GM23248 (cell line): Measurements from ENCODE around the gene CDC42EP4. TPM values are rescaled to one million over a fixed set of nuclear protein-coding genes. Genes with fewer than 3 reads are reported as not detected.

Experiments
- DNase-seq: peaks from one replicate; pipeline ENCODE4 v3.0.0-alpha.2; 2015
- H2AFZ ChIP-seq: fragments of 200-600 bp; sonication (generic); 2 replicates; pipeline ENCODE4 v1.6.1; 2016; ENCODE audit warnings: antibody characterized with exemption
- H3F3A ChIP-seq: fragments of 200-600 bp; sonication (generic); 2 replicates; pipeline ENCODE4 v1.6.1; 2016; ENCODE audit warnings: mild to moderate bottlenecking, antibody characterized with exemption, mixed run types; ENCODE audit not compliant: insufficient read depth
- H3K27ac ChIP-seq: fragments of 200-600 bp; sonication (generic); 2 replicates; pipeline ENCODE4 v1.5.1; 2016; ENCODE audit warnings: mild to moderate bottlenecking
- H3K27me3 ChIP-seq: fragments of 200-600 bp; sonication (generic); replicated peaks from 2 replicates; pipeline ENCODE4 v1.6.1; 2016; ENCODE audit warnings: mild to moderate bottlenecking; ENCODE audit not compliant: insufficient read depth
- H3K36me3 ChIP-seq: fragments of 200-600 bp; sonication (generic); 2 replicates; pipeline ENCODE4 v1.6.1; 2016; ENCODE audit warnings: low read depth, mild to moderate bottlenecking
- H3K4me1 ChIP-seq: fragments of 200-600 bp; sonication (generic); 2 replicates; pipeline ENCODE4 v1.6.1; 2016; ENCODE audit warnings: mild to moderate bottlenecking; ENCODE audit not compliant: insufficient read depth
- H3K4me2 ChIP-seq: fragments of 200-600 bp; sonication (generic); one replicate; pipeline ENCODE4 v1.6.1; 2016; ENCODE audit warnings: mild to moderate bottlenecking; ENCODE audit not compliant: unreplicated experiment
- H3K4me3 ChIP-seq: fragments of 200-600 bp; sonication (generic); 2 replicates; pipeline ENCODE4 v1.5.1; 2016; ENCODE audit warnings: mild to moderate bottlenecking
- H3K79me2 ChIP-seq: fragments of 200-600 bp; sonication (generic); 2 replicates; pipeline ENCODE4 v1.6.1; 2016; ENCODE audit warnings: mild to moderate bottlenecking; ENCODE audit not compliant: insufficient read depth
- H3K9ac ChIP-seq: fragments of 200-600 bp; sonication (generic); 2 replicates; pipeline ENCODE4 v1.6.1; 2016; ENCODE audit warnings: mild to moderate bottlenecking
- H3K9me2 ChIP-seq: fragments of 200-600 bp; sonication (generic); 2 replicates; pipeline ENCODE4 v1.6.1; 2016; ENCODE audit warnings: mixed run types, mild to moderate bottlenecking, moderate library complexity; ENCODE audit not compliant: insufficient read depth
- H3K9me3 ChIP-seq: fragments of 200-600 bp; sonication (generic); one replicate; pipeline ENCODE4 v1.6.1; 2017; ENCODE audit warnings: low read depth
- H4K20me1 ChIP-seq: fragments of 200-600 bp; sonication (generic); 2 replicates; pipeline ENCODE4 v1.6.0; 2016; ENCODE audit not compliant: insufficient read depth
- EZH2 ChIP-seq: fragments of 200-600 bp; sonication (generic); IDR thresholded peaks from 2 replicates; pipeline ENCODE4 v1.6.1; 2018; ENCODE audit warnings: antibody characterized with exemption, mild to moderate bottlenecking; ENCODE audit not compliant: insufficient read depth, poor library complexity, severe bottlenecking
- EZH2phosphoT487 ChIP-seq: fragments of 200-600 bp; sonication (generic); IDR thresholded peaks from 2 replicates; pipeline ENCODE4 v1.6.1; 2018; ENCODE audit warnings: antibody characterized with exemption, moderate library complexity, mild to moderate bottlenecking, low read depth; ENCODE audit not compliant: insufficient read depth
- WGBS, 2 experiments: methylation state at CpG; one replicate each; pipeline ENCODE4 v1.1.6; 2015 to 2017; ENCODE audit warnings: low lambda C conversion rate in 2 of 2, low coverage in 1 of 2; ENCODE audit errors: missing lambda C conversion rate in 2 of 2; 5-methylcytosine and 5-hydroxymethylcytosine counted together
- in situ Hi-C: fragments of 300-500 bp; cut with MboI; formaldehyde crosslinking; loops from 2 replicates; pipeline ENCODE4 v1.15.0; 2020
- polyA plus RNA-seq: library from polyadenylated mRNA; unstranded; fragments of >200 nt; fragmentation: Nextera tagmentation; extraction: Ambion mirVana; gene quantifications from 2 replicates; pipeline ENCODE4 v1.2.1, GENCODE V29; 2016
- total RNA-seq: library from RNA; depleted of rRNA; stranded (reverse); fragments of >200 nt; shearing (Covaris generic); gene quantifications from 2 replicates; pipeline ENCODE4 v1.2.3, GENCODE V29; 2014

The CDC42EP4 gene
- total and polyA plus RNA-seq, 2 experiments from 2014 or later = 31.2 to 34.6 TPM

DNA sequence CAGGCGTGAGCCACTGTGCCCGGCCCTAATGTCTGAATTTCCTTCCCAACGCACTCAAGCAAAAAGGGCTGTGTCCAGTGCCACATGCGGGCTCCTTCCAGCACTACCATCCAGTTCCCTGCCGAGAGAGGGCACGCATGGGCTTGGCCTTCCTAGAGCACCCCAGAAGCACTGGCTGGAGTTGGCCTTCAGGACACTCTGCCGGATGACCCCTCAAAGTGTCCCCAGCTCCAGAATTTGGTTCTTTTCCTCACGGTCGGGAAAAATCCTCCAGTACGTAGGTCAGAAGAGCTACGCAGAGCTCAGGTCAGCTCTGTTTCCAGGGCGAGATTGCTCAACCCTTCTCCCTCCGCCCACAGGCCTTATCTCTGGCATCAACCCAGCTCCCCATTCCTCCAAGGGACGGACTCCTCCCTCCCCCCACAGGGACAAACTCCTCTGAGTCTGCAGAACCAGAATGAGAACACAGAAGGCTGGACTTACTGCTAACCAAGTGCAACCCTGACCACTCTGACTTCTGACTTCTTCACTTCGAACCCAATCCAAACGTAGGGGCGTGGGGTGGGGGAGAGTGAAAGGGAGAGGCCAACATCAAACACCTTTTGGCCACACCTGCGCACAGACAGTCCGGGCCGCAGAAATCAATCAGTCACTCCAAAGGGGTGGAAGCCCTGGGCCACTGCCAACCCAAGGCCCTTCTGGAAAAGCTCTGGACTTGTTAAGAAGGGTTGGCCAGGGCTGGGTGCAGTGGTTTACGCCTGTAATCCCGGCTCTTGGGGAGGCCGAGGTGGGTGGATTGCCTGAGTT, 3.6 kb downstream of the CDC42EP4 start:
- peaks cover 55% of the 10 kb centered on the region for H3K79me2 ChIP-seq
- H3F3A ChIP-seq = peaks cover 36% of the 10 kb centered on the region
- H3K9ac ChIP-seq = peak overlapping the region; percentile 51
- no peak overlapping the region for H2AFZ ChIP-seq
- peak overlapping the region; percentile 49 for H3K27ac ChIP-seq
- 32 to 38% methylated on average over 23 of the region's 23 CpGs for WGBS, 2 experiments
- H3K4me2 ChIP-seq = peak overlapping the region; percentile 90
- peak overlapping the region; percentile 92 for H3K4me3 ChIP-seq
- H4K20me1 ChIP-seq = no peaks in the 10 kb centered on the region
- no peaks in the 10 kb centered on the region for H3K9me3 ChIP-seq
- TF ChIP-seq EZH2phosphoT487 (no peak), EZH2 (no peak)
- H3K9me2 ChIP-seq = no peaks in the 10 kb centered on the region
- no peaks in the 10 kb centered on the region for H3K36me3 ChIP-seq
- DNase-seq = peak; percentile 80
- in situ Hi-C loops = no loop called here
- H3K27me3 ChIP-seq = no peaks in the 10 kb centered on the region
- H3K4me1 ChIP-seq = peaks cover 61% of the 10 kb centered on the region

DNA sequence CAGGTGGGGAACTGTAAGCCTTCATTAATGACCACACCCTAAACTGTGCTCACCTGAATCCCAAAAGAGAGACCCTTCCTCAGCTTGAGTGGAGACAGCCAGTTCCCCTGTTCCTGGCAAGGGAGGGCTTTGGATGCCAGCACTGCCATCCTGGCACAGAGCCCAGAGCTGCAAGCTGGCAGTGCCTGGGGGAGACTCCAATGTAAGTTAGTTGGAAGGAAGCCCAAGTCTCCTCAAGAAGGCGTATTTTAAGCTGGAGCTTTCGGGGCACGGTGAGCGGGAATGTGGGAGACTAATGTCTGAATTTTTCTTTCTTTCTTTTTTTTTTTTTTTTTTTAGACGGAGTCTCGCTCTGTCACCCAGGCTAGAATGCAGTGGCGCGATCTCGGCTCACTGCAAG, 4.7 kb downstream of the CDC42EP4 start:
- H3K9me2 ChIP-seq = no peaks in the 10 kb centered on the region
- peaks cover 67% of the 10 kb centered on the region for H3K4me1 ChIP-seq
- no peak overlapping the region for H3K9ac ChIP-seq
- H4K20me1 ChIP-seq = no peaks in the 10 kb centered on the region
- H3K9me3 ChIP-seq = no peaks in the 10 kb centered on the region
- no peaks in the 10 kb centered on the region for H3K36me3 ChIP-seq
- H3K4me3 ChIP-seq = no peak overlapping the region
- H3K4me2 ChIP-seq = no peak overlapping the region
- H3F3A ChIP-seq = peaks cover 40% of the 10 kb centered on the region
- H3K79me2 ChIP-seq = peaks cover 66% of the 10 kb centered on the region
- H3K27ac ChIP-seq = no peak overlapping the region
- 83% methylated on average over 4 to 9 of the region's 9 CpGs for WGBS, 2 experiments
- TF ChIP-seq EZH2 = no peak
- TF ChIP-seq EZH2phosphoT487 = no peak
- no peaks in the 10 kb centered on the region for H3K27me3 ChIP-seq
- in situ Hi-C loops = no loop called here
- no peak for DNase-seq
- H2AFZ ChIP-seq = no peak overlapping the region

DNA sequence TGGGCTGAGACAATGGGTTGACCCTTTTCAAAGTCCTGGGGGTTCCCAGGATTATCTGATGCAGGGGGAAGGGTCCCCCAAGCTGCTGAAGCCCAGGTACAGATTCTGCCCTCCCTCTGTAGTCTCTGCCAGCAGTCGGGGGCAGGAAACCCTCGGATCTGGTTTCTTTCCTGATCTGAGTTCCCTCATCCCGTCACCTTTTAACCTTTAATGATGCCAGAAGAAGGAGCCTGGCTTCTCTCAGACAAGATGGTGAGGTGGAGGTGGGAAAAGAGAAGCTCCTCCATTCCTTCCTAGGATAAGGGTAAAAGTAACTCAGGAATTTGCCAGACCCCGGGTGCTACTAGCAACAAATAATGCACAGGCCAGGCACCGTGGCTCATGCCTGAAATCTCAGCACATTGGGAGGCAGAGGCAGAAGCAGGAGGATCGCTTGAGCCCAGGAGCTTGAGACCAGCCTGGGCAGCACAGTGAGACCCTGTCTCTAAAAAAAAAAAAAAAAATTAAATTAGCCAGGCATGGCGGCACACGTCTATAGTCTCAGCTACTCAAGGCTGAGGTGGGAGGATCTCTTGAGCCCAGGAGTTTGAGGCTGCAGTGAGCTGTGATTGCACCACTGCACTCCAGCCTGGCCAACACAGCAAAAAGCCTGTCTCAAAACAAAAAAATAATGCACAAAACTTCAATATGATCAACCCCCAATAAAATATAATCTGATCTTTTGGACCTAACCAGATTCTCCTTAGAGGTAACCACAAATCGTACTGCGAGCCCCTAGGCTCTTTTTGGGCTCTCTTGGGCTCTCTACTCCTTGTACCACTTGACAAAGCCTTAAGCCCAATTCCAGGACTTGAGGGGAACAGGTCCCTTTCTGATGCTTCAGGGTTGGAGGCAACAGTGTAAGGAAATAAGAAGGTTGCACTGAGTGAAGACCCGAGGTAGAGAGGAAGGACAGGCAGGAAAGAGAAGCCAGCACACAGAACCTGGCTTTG, 5.7 kb downstream of the CDC42EP4 start:
- no peaks in the 10 kb centered on the region for H3K9me2 ChIP-seq
- peak overlapping the region; percentile 96 for H3K27ac ChIP-seq
- no peak for TF ChIP-seq EZH2phosphoT487
- no peak for TF ChIP-seq EZH2
- in situ Hi-C loops = no loop called here
- H3K9me3 ChIP-seq = no peaks in the 10 kb centered on the region
- peak overlapping the region; percentile 88 for H3K9ac ChIP-seq
- peaks cover 43% of the 10 kb centered on the region for H3F3A ChIP-seq
- WGBS, 2 experiments = 34 to 37% methylated on average over 11 of the region's 11 CpGs
- peaks cover 77% of the 10 kb centered on the region for H3K4me1 ChIP-seq
- H3K79me2 ChIP-seq = peaks cover 76% of the 10 kb centered on the region
- H3K27me3 ChIP-seq = no peaks in the 10 kb centered on the region
- H4K20me1 ChIP-seq = no peaks in the 10 kb centered on the region
- no peaks in the 10 kb centered on the region for H3K36me3 ChIP-seq
- H3K4me2 ChIP-seq = peak overlapping the region; percentile 95
- peak overlapping the region; percentile 74 for H3K4me3 ChIP-seq
- peak; percentile 41 for DNase-seq
- no peak overlapping the region; the same call in 1 of the 2 replicates for H2AFZ ChIP-seq

DNA sequence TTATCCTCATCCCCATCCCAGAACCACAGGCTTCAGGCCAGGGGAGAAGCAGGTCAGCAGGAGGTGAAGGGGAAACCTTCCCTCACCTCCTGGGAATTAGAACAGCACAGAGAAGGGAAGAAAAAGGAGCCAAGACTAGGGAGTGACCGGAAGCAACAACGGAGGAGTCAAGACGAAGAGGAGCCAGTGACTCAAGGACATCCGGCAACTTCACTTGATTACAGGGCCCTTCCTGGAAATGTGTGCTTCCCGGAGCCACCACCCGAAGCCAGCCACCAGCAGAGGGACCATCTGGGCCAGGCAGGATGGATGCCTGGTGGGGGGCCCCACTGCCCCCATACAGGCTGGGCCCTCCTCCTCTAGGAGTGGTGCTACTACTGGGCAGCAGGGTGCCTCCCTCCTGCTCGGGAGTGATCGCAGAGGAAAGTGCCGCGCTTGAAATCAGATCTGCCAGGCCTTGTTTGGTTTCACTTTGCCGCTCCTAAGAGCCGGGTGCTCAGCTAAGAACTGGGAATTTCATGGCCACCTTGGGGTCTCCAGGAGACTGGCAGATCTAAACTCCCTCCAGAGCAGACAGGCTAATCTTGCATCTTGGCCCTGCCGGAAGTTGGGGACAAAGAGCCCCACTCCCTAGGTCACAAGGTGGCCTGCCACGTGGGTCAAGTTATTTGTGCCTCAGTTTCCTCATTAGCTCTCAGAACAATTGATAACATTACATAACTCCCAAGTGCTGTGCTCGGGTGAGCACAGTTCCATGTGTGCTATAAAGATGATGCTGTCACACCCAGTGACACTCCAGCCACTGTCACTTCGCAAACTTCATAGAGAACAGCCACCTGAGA, 6.6 kb downstream of the CDC42EP4 start:
- peak overlapping the region; percentile 74 for H3K4me3 ChIP-seq

More for the DNA sequence above, 6.6 kb downstream of the CDC42EP4 start:
- in situ Hi-C loops = no loop called here
- H3K9me2 ChIP-seq = no peaks in the 10 kb centered on the region
- peaks cover 82% of the 10 kb centered on the region for H3K79me2 ChIP-seq
- no peaks in the 10 kb centered on the region for H4K20me1 ChIP-seq
- peaks cover 41% of the 10 kb centered on the region for H3F3A ChIP-seq
- H3K4me1 ChIP-seq = peaks cover 81% of the 10 kb centered on the region
- peak; percentile 97 for DNase-seq
- peak overlapping the region; percentile 96 for H3K27ac ChIP-seq
- no peaks in the 10 kb centered on the region for H3K27me3 ChIP-seq
- WGBS, 2 experiments = 7 to 8% methylated on average over 15 to 16 of the region's 16 CpGs
- H3K4me2 ChIP-seq = peak overlapping the region; percentile 95
- H3K36me3 ChIP-seq = no peaks in the 10 kb centered on the region
- peak overlapping the region; percentile 88 for H3K9ac ChIP-seq
- H2AFZ ChIP-seq = peak overlapping the region; percentile 49
- no peak for TF ChIP-seq EZH2phosphoT487
- TF ChIP-seq EZH2 = no peak
- H3K9me3 ChIP-seq = no peaks in the 10 kb centered on the region
